ENCODE data around the gene ARL17B. TPM values are rescaled to one million over a fixed set of nuclear protein-coding genes. Genes with fewer than 3 reads are reported as not detected.
"Not testable (repeated sequence)": the region's sequence is repeated elsewhere in the genome, so short reads cannot be mapped to it uniquely, and the experiment has no call there.

Gene ARL17B
- polyA plus RNA-seq, 2 donors: 5.7 to 6.4 TPM

DNA sequence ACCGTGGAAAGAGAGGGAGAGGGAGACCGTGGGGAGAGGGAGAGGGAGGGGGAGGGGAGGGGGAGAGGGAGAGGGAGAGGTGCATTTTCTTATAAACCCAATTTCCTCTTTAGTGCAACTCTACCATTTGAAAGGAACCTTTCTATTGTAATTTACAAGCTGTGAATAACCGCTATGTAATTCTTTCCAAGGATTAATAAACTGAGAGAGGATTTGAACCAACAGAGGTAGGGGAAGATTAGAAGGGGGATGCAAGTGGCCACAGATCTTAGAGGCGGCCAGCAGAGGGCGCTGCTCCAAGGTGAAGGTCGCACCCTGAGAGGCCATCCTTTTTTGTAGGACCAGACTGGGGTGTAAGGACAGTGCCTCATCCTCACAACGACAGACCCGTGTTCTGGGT is 107.8 kb downstream of the ARL17B start:
- not testable (repeated sequence) for H3K27me3 ChIP-seq (ENCODE audit: control insufficient read depth in 1 of 2, insufficient read depth in 2 of 2, low read length in 2 of 2); H3K9me3 ChIP-seq (ENCODE audit: control insufficient read depth in 2 of 2, insufficient read depth in 1 of 2, low read depth in 1 of 2, low read length in 1 of 2); H3K36me3 ChIP-seq (ENCODE audit: control insufficient read depth in 2 of 2, insufficient read depth in 2 of 2, low read length in 1 of 2); H3K27ac ChIP-seq (ENCODE audit: low read depth in 2 of 2, low read length in 1 of 2); H3K4me3 ChIP-seq (ENCODE audit: low read depth in 1 of 2, low read length in 2 of 2); H3K4me1 ChIP-seq (ENCODE audit: control insufficient read depth in 2 of 2, insufficient read depth in 2 of 2, low read length in 1 of 2)
- WGBS, 2 donors: 22 to 32% methylated on average over 6 to 8 of the region's 8 CpGs

DNA sequence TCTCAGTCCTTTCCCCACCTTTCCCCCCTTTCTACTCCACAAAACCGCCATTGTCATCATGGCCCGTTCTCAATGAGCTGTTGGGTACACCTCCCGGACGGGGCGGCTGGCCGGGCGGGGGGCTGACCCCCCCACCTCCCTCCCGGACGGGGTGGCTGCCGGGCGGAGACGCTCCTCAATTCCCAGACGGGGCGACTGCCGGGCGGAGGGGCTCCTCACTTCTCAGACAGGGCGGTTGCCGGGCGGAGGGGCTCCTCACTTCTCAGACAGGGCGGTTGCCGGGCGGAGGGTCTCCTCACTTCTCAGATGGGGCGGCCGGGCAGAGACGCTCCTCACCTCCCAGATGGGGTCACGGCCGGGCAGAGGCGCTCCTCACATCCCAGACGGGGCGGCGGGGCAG is 108.8 kb downstream of the ARL17B start:
- H3K27me3 ChIP-seq (ENCODE audit: control insufficient read depth in 1 of 2, insufficient read depth in 2 of 2, low read length in 2 of 2); H3K4me1 ChIP-seq (ENCODE audit: control insufficient read depth in 2 of 2, insufficient read depth in 2 of 2, low read length in 1 of 2); H3K27ac ChIP-seq (ENCODE audit: low read depth in 2 of 2, low read length in 1 of 2); H3K4me3 ChIP-seq (ENCODE audit: low read depth in 1 of 2, low read length in 2 of 2); H3K9me3 ChIP-seq (ENCODE audit: control insufficient read depth in 2 of 2, insufficient read depth in 1 of 2, low read depth in 1 of 2, low read length in 1 of 2); H3K36me3 ChIP-seq (ENCODE audit: control insufficient read depth in 2 of 2, insufficient read depth in 2 of 2, low read length in 1 of 2): not testable (repeated sequence)
- 84 to 92% methylated on average over 19 to 26 of the region's 31 CpGs for WGBS, 2 donors

GRCh38 chr17:46249153-46249552 is 112.4 kb downstream of the ARL17B start:
- WGBS, 2 donors: 88 to 92% methylated on average over 3 of the region's 3 CpGs
- H3K36me3 ChIP-seq (ENCODE audit: control insufficient read depth in 2 of 2, insufficient read depth in 2 of 2, low read length in 1 of 2); H3K27me3 ChIP-seq (ENCODE audit: control insufficient read depth in 1 of 2, insufficient read depth in 2 of 2, low read length in 2 of 2); H3K27ac ChIP-seq (ENCODE audit: low read depth in 2 of 2, low read length in 1 of 2); H3K4me1 ChIP-seq (ENCODE audit: control insufficient read depth in 2 of 2, insufficient read depth in 2 of 2, low read length in 1 of 2); H3K4me3 ChIP-seq (ENCODE audit: low read depth in 1 of 2, low read length in 2 of 2); H3K9me3 ChIP-seq (ENCODE audit: control insufficient read depth in 2 of 2, insufficient read depth in 1 of 2, low read depth in 1 of 2, low read length in 1 of 2): not testable (repeated sequence)

- not testable (repeated sequence) for H3K4me3 ChIP-seq (ENCODE audit: low read depth in 1 of 2, low read length in 2 of 2); H3K36me3 ChIP-seq (ENCODE audit: control insufficient read depth in 2 of 2, insufficient read depth in 2 of 2, low read length in 1 of 2); H3K27me3 ChIP-seq (ENCODE audit: control insufficient read depth in 1 of 2, insufficient read depth in 2 of 2, low read length in 2 of 2); H3K4me1 ChIP-seq (ENCODE audit: control insufficient read depth in 2 of 2, insufficient read depth in 2 of 2, low read length in 1 of 2); H3K9me3 ChIP-seq (ENCODE audit: control insufficient read depth in 2 of 2, insufficient read depth in 1 of 2, low read depth in 1 of 2, low read length in 1 of 2); H3K27ac ChIP-seq (ENCODE audit: low read depth in 2 of 2, low read length in 1 of 2)
- 64 to 73% methylated on average over 3 to 9 of the region's 14 CpGs for WGBS, 2 donors
Observed at GRCh38 chr17:46244949-46245768, 116.4 kb downstream of the ARL17B start.

DNA sequence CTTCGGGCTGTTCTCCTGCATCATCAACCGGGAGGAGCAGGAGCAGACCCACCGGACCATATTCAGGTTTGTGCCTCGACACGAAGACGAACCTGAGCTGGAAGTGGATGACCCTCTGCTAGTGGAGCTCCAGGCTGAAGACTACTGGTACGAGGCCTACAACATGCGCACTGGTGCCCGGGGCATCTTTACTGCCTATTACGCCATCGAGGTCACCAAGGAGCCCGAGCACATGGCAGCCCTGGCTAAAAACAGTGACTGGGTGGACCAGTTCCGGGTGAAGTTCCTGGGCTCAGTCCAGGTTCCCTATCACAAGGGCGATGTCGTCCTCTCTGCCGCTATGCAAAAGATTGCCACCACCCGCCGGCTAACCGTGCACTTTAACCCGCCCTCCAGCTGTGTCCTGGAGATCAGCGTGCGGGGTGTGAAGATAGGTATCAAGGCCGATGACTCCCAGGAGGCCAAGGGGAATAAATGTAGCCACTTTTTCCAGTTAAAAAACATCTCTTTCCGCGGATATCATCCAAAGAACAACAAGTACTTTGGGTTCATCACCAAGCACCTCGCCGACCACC is 117.1 kb downstream of the ARL17B start:
- H3K4me3 ChIP-seq (ENCODE audit: low read depth in 1 of 2, low read length in 2 of 2); H3K36me3 ChIP-seq (ENCODE audit: control insufficient read depth in 2 of 2, insufficient read depth in 2 of 2, low read length in 1 of 2); H3K9me3 ChIP-seq (ENCODE audit: control insufficient read depth in 2 of 2, insufficient read depth in 1 of 2, low read depth in 1 of 2, low read length in 1 of 2); H3K27me3 ChIP-seq (ENCODE audit: control insufficient read depth in 1 of 2, insufficient read depth in 2 of 2, low read length in 2 of 2); H3K27ac ChIP-seq (ENCODE audit: low read depth in 2 of 2, low read length in 1 of 2); H3K4me1 ChIP-seq (ENCODE audit: control insufficient read depth in 2 of 2, insufficient read depth in 2 of 2, low read length in 1 of 2): not testable (repeated sequence)
- 86 to 98% methylated on average over 9 to 16 of the region's 27 CpGs for WGBS, 2 donors

- H3K9me3 ChIP-seq (ENCODE audit: control insufficient read depth in 2 of 2, insufficient read depth in 1 of 2, low read depth in 1 of 2, low read length in 1 of 2); H3K27me3 ChIP-seq (ENCODE audit: control insufficient read depth in 1 of 2, insufficient read depth in 2 of 2, low read length in 2 of 2); H3K36me3 ChIP-seq (ENCODE audit: control insufficient read depth in 2 of 2, insufficient read depth in 2 of 2, low read length in 1 of 2); H3K27ac ChIP-seq (ENCODE audit: low read depth in 2 of 2, low read length in 1 of 2); H3K4me3 ChIP-seq (ENCODE audit: low read depth in 1 of 2, low read length in 2 of 2); H3K4me1 ChIP-seq (ENCODE audit: control insufficient read depth in 2 of 2, insufficient read depth in 2 of 2, low read length in 1 of 2): not testable (repeated sequence)
- WGBS, 2 donors: 87 to 88% methylated on average over 11 to 14 of the region's 23 CpGs
Observed at GRCh38 chr17:46243928-46244327, 117.6 kb downstream of the ARL17B start.

- H3K4me3 ChIP-seq (ENCODE audit: low read depth in 1 of 2, low read length in 2 of 2); H3K27ac ChIP-seq (ENCODE audit: low read depth in 2 of 2, low read length in 1 of 2); H3K27me3 ChIP-seq (ENCODE audit: control insufficient read depth in 1 of 2, insufficient read depth in 2 of 2, low read length in 2 of 2); H3K9me3 ChIP-seq (ENCODE audit: control insufficient read depth in 2 of 2, insufficient read depth in 1 of 2, low read depth in 1 of 2, low read length in 1 of 2); H3K36me3 ChIP-seq (ENCODE audit: control insufficient read depth in 2 of 2, insufficient read depth in 2 of 2, low read length in 1 of 2); H3K4me1 ChIP-seq (ENCODE audit: control insufficient read depth in 2 of 2, insufficient read depth in 2 of 2, low read length in 1 of 2): not testable (repeated sequence)
- 13 to 27% methylated on average over 3 to 28 of the region's 38 CpGs for WGBS, 2 donors
Observed at GRCh38 chr17:46243505-46243904, 118.1 kb downstream of the ARL17B start.

DNA sequence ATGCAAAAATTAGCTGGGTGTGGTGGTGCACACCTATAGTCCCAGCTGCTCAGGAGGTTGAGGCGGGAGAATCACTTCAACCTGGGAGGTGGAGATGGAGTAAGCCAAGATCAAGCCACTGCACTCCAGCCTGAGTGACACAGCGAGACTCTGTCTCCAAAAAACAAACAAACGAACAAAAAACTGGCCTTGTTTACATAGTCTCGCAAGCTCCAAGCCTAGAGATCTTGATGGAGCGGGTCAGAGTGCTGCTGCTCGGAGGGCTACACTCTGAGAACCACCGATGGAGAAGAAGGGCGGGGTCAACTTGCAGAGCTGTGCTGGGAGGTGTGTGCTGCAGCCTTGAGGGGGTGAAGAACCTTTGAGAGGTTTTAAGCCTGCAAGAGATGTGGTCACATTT is 130.2 kb downstream of the ARL17B start:
- H3K4me3 ChIP-seq (ENCODE audit: low read depth in 1 of 2, low read length in 2 of 2); H3K9me3 ChIP-seq (ENCODE audit: control insufficient read depth in 2 of 2, insufficient read depth in 1 of 2, low read depth in 1 of 2, low read length in 1 of 2); H3K27ac ChIP-seq (ENCODE audit: low read depth in 2 of 2, low read length in 1 of 2); H3K27me3 ChIP-seq (ENCODE audit: control insufficient read depth in 1 of 2, insufficient read depth in 2 of 2, low read length in 2 of 2); H3K36me3 ChIP-seq (ENCODE audit: control insufficient read depth in 2 of 2, insufficient read depth in 2 of 2, low read length in 1 of 2); H3K4me1 ChIP-seq (ENCODE audit: control insufficient read depth in 2 of 2, insufficient read depth in 2 of 2, low read length in 1 of 2): not testable (repeated sequence)
- 76 to 83% methylated on average over 7 to 8 of the region's 8 CpGs for WGBS, 2 donors

DNA sequence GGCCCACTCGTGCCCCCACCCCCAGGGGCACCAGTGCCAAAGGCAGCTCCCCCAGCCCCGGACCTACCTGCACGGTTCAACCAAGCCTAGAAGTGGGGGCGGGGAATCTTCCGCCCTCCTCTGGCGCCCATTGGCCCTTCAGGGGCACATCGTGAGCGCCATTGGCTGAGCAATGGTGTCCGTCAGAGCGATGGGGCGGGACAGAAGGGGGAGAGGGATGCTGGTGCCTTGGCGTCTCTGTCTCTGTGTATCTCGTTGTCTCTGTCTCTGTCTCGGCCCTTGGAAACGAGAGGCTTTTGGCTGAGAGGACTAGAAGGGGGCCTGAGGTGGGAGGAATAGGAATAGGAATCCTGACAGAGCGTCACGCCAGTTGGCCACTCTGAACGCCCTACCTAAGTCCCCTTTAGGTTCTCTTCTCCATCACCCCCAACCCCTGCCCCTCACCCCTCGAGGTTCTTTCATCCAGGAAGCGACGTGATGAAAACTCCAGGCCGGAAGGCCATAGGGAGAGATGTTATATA is 136.2 kb downstream of the ARL17B start:
- peak overlapping the region; percentile 56 to 83 for H3K4me3 ChIP-seq (ENCODE audit: low read depth in 1 of 2, low read length in 2 of 2)
- not testable (repeated sequence) for H3K4me1 ChIP-seq (ENCODE audit: control insufficient read depth in 2 of 2, insufficient read depth in 2 of 2, low read length in 1 of 2); H3K36me3 ChIP-seq (ENCODE audit: control insufficient read depth in 2 of 2, insufficient read depth in 2 of 2, low read length in 1 of 2); H3K27me3 ChIP-seq (ENCODE audit: control insufficient read depth in 1 of 2, insufficient read depth in 2 of 2, low read length in 2 of 2); H3K9me3 ChIP-seq (ENCODE audit: control insufficient read depth in 2 of 2, insufficient read depth in 1 of 2, low read depth in 1 of 2, low read length in 1 of 2)
- H3K27ac ChIP-seq (ENCODE audit: low read depth in 2 of 2, low read length in 1 of 2): peak overlapping the region in 1 of 2 donors; percentile 55
- 0 to 1% methylated on average over 15 to 21 of the region's 22 CpGs for WGBS, 2 donors

- peak overlapping the region in 1 of 2 donors; percentile 74 for H3K27ac ChIP-seq (ENCODE audit: low read depth in 2 of 2, low read length in 1 of 2)
- WGBS, 2 donors: 0% methylated on average over 11 to 49 of the region's 54 CpGs
- H3K4me1 ChIP-seq (ENCODE audit: control insufficient read depth in 2 of 2, insufficient read depth in 2 of 2, low read length in 1 of 2): not testable (repeated sequence)
Observed at GRCh38 chr17:46224864-46225263, 136.7 kb downstream of the ARL17B start.

More at GRCh38 chr17:46224864-46225263, 136.7 kb downstream of the ARL17B start:
- H3K4me3 ChIP-seq (ENCODE audit: low read depth in 1 of 2, low read length in 2 of 2): peak overlapping the region; percentile 56 to 83
- H3K36me3 ChIP-seq (ENCODE audit: control insufficient read depth in 2 of 2, insufficient read depth in 2 of 2, low read length in 1 of 2); H3K27me3 ChIP-seq (ENCODE audit: control insufficient read depth in 1 of 2, insufficient read depth in 2 of 2, low read length in 2 of 2); H3K9me3 ChIP-seq (ENCODE audit: control insufficient read depth in 2 of 2, insufficient read depth in 1 of 2, low read depth in 1 of 2, low read length in 1 of 2): not testable (repeated sequence)

Data from esophagus (tissue), 2 donors.